Measurements from ENCODE around the gene MAP3K20.
"Not testable (repeated sequence)": the region's sequence is repeated elsewhere in the genome, so short reads cannot be mapped to it uniquely, and the experiment has no call there.

Gene MAP3K20

DNA sequence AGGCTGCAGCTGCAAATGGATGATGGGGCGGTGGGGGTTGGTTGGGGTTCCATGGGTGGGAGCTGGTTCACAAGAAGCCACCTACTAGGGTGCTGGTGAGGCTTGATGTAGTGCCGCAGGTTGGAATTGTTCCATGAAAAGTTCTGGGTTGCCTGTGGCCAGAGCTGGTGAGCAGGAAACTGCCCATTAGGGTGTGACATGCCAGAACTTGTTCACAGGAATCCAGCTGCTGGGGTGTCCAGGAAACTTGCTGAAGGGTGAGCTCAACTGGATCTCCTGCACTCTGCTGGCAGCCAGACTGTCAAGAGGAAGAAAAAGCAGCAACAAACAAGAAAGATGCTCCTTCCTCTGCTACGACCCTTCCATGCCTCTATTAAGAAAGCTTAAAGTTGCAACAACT, 48.8 kb downstream of the MAP3K20 start:
- no peak overlapping the region for H3K27ac ChIP-seq
- H3K4me3 ChIP-seq (ENCODE audit: low read depth in 1 of 2, low read length in 1 of 2): no peak overlapping the region
- H3K9me3 ChIP-seq: no peaks in the 10 kb centered on the region
- peaks cover 0 to 7% of the 10 kb centered on the region in 2 experiments for H3K4me1 ChIP-seq (ENCODE audit: control insufficient read depth in 1 of 2, insufficient read depth in 1 of 2, low read depth in 1 of 2, low read length in 1 of 2)
- H3K27me3 ChIP-seq: no peaks in the 10 kb centered on the region
- no peaks in the 10 kb centered on the region for H3K36me3 ChIP-seq
- TF ChIP-seq, protein P1, sequence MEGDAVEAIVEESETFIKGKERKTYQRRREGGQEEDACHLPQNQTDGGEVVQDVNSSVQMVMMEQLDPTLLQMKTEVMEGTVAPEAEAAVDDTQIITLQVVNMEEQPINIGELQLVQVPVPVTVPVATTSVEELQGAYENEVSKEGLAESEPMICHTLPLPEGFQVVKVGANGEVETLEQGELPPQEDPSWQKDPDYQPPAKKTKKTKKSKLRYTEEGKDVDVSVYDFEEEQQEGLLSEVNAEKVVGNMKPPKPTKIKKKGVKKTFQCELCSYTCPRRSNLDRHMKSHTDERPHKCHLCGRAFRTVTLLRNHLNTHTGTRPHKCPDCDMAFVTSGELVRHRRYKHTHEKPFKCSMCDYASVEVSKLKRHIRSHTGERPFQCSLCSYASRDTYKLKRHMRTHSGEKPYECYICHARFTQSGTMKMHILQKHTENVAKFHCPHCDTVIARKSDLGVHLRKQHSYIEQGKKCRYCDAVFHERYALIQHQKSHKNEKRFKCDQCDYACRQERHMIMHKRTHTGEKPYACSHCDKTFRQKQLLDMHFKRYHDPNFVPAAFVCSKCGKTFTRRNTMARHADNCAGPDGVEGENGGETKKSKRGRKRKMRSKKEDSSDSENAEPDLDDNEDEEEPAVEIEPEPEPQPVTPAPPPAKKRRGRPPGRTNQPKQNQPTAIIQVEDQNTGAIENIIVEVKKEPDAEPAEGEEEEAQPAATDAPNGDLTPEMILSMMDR (IDR thresholded peaks at IDR 0.05): no peak

DNA sequence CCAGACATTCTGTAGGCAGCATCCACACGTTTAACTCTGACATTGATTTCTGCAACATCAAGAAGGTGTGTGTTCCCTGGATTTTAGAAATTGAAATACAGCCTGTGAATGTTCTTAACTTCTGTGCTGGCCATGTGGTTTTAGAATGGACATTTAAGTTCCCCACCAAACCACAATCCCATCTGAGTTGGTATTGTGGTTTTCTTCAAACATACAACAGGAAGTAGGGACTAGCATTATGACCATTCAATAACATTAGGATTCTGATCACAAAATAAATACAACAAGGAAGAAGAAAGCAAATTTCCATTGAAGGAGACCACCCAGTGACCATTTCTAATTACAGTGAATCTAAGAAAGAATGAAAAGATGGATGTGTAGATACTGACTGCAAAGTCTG, 51.2 kb downstream of the MAP3K20 start:
- H3K36me3 ChIP-seq: no peaks in the 10 kb centered on the region
- TF ChIP-seq, protein P1 (IDR thresholded peaks at IDR 0.05): no peak
- no peaks in the 10 kb centered on the region for H3K27me3 ChIP-seq
- H3K4me3 ChIP-seq (ENCODE audit: low read depth in 1 of 2, low read length in 1 of 2): no peak overlapping the region
- no peaks in the 10 kb centered on the region for H3K9me3 ChIP-seq
- no peak overlapping the region for H3K27ac ChIP-seq
- peaks cover 0 to 13% of the 10 kb centered on the region in 2 experiments for H3K4me1 ChIP-seq (ENCODE audit: control insufficient read depth in 1 of 2, insufficient read depth in 1 of 2, low read depth in 1 of 2, low read length in 1 of 2)

DNA sequence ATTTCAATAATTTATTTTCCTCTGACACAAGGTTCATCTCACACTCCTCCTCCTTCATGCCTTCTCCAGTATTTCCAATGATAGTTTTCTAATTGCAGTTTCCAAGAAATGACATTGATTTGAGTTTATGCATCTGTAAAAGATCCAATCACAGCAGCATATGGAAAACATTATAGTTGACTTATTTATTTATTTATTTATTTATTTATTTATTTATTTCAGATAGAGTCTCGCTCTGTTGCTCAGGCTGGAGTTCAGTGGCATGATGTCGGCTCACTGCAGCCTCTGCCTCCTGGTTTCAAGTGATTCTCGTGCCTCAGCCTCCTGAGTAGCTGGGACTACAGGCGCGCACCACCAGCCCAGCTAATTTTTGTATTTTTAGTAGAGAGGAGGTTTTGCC, 52.5 kb downstream of the MAP3K20 start:
- not testable (repeated sequence) for H3K36me3 ChIP-seq; H3K27ac ChIP-seq; H3K27me3 ChIP-seq; H3K4me3 ChIP-seq (ENCODE audit: low read depth in 1 of 2, low read length in 1 of 2); H3K9me3 ChIP-seq
- H3K4me1 ChIP-seq (ENCODE audit: control insufficient read depth in 1 of 2, insufficient read depth in 1 of 2, low read depth in 1 of 2, low read length in 1 of 2): peaks cover 0 to 13% of the 10 kb centered on the region in 2 experiments

DNA sequence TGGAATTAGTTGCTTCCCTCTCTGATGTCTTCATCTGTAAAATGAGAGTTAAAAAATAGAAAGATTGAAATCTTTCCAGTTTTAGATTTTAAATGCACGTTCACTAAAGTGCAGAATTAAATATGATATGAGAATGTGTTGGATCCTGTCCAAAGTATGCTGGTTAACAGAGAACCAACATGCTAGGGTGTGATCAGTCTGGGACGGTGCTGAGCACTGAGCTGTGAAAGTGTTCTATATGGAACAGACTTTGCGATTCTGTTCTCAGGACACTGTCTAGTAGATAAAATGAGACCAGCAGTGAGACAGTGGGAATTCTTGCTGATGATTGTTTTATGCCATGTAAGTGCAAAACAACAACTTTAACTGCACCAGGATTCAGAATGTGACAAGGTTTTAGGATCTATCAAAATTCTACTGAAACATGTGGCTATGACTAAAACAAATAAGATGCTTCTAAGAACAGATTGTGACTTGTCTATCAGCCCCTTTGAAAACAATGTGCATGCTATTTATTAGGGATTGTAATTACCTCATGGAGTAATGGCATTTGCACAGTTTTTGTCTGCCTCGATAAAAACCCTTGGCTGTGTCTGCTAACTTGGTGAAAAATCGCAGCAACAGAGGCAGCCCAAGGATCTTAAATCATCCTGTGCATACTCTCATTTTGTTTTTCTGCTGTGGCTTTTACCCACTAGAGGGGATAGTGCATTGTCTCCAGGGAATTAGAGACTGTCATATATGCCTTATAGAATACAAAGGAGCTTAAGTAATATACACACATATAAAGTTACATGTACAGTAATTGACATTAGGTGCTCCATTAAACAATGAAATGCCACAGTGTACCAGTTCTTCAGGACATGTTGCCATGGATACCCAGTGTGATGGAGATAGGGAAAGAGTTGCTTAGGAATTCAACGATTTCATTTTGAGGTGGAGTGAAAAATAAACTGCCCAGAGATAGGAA, 55.1 kb downstream of the MAP3K20 start:
- Histone ChIP-seq H3K36me3 (no peaks in the 10 kb centered on the region), H3K27ac (no peak overlapping the region), H3K27me3 (no peaks in the 10 kb centered on the region), H3K4me3 (ENCODE audit: low read depth in 1 of 2, low read length in 1 of 2) (no peak overlapping the region), H3K9me3 (no peaks in the 10 kb centered on the region), H3K4me1 (ENCODE audit: control insufficient read depth in 1 of 2, insufficient read depth in 1 of 2, low read depth in 1 of 2, low read length in 1 of 2) (peaks cover 10 to 26% of the 10 kb centered on the region in 2 experiments)
- TF ChIP-seq, protein P1 (IDR thresholded peaks at IDR 0.05): no peak

DNA sequence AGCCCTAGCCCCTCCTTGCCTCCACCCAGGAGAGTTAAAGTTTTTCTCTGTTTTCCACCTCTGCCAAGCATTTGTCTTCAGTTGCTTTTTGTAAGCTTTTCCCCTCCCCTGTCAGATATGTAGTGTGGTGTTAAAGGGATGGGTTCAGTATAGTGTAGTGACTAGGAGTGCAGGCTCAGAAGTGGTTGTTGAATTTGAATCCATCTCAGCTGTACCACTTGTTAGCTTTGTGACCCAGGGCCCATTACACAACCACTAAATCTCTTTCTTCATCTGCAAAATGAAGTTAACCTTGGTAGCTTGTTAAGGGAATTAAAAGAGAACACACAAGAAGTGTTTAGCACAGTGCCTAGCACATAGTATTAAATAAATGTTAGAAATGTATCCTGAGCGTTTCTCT, 56.9 kb downstream of the MAP3K20 start:
- H3K4me1 ChIP-seq (ENCODE audit: control insufficient read depth in 1 of 2, insufficient read depth in 1 of 2, low read depth in 1 of 2, low read length in 1 of 2): peaks cover 10 to 27% of the 10 kb centered on the region in 2 experiments
- no peak overlapping the region for H3K27ac ChIP-seq
- H3K27me3 ChIP-seq: no peaks in the 10 kb centered on the region
- TF ChIP-seq, protein P1 (IDR thresholded peaks at IDR 0.05): no peak
- H3K9me3 ChIP-seq: no peaks in the 10 kb centered on the region
- no peak overlapping the region for H3K4me3 ChIP-seq (ENCODE audit: low read depth in 1 of 2, low read length in 1 of 2)
- no peaks in the 10 kb centered on the region for H3K36me3 ChIP-seq

DNA sequence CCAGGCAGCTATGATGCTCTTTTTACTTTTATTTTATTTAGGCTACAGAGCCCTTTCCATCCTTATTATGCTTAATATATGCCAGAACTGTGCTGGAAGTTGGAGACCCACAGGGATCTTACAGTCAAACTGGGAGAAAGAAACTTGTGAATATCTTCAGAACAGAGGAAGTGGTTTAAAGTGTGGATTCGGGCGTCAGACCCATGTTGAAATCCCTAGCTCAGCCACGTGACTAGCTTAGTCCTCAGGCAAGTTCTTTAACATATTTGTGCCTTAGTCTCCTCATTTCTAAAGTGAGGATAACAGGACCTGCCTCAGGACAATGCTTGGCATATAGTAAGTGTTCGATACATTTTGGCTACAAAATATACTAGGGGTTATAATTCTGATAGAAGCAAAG, 59.1 kb downstream of the MAP3K20 start:
- Histone ChIP-seq H3K4me1 (ENCODE audit: control insufficient read depth in 1 of 2, insufficient read depth in 1 of 2, low read depth in 1 of 2, low read length in 1 of 2) (peaks cover 10 to 24% of the 10 kb centered on the region in 2 experiments), H3K27me3 (no peaks in the 10 kb centered on the region)

More for the DNA sequence above, 59.1 kb downstream of the MAP3K20 start:
- H3K36me3 ChIP-seq: no peaks in the 10 kb centered on the region
- H3K27ac ChIP-seq: peak overlapping the region; percentile 37
- H3K4me3 ChIP-seq (ENCODE audit: low read depth in 1 of 2, low read length in 1 of 2): peak overlapping the region in 1 of 2 experiments; percentile 10
- no peaks in the 10 kb centered on the region for H3K9me3 ChIP-seq
- TF ChIP-seq, protein P1 (IDR thresholded peaks at IDR 0.05): no peak

Data from neutrophil (primary cell).